GM23338 (cell line): ENCODE data around the gene GPHN.

ENCODE experiments used
- CREB1 ChIP-seq: fragments of 250-450 bp; sonication (Bioruptor Pico); IDR thresholded peaks from 2 replicates; pipeline ENCODE4 v1.5.0; 2020; ENCODE audit warnings: low read depth, mild to moderate bottlenecking, moderate library complexity
- CTCF ChIP-seq, 2 experiments: fragments of 200-600 bp in 1 of 2; sonication (generic) in 1 of 2; conservative IDR thresholded peaks; 2 replicates each; pipeline versions ENCODE4 v1.5.1 to v1.6.1; 2016 to 2017; ENCODE audit warnings: antibody characterized with exemption in 2 of 2, low read depth in 2 of 2, mild to moderate bottlenecking in 2 of 2, moderate library complexity in 1 of 2
- ETS1 ChIP-seq: IDR thresholded peaks from 2 replicates; pipeline ENCODE4 v1.6.1; 2016; ENCODE audit warnings: antibody characterized with exemption
- EZH2 ChIP-seq: fragments of 200-600 bp; sonication (generic); IDR thresholded peaks from one replicate; pipeline ENCODE4 v1.8.0; 2017; ENCODE audit warnings: antibody characterized with exemption, mild to moderate bottlenecking, low read depth; ENCODE audit not compliant: unreplicated experiment
- EZH2phosphoT487 ChIP-seq: fragments of 200-600 bp; sonication (generic); IDR thresholded peaks from one replicate; pipeline ENCODE4 v1.8.1; 2018; ENCODE audit warnings: antibody characterized with exemption; ENCODE audit not compliant: unreplicated experiment
- JUNB ChIP-seq: IDR thresholded peaks from one replicate; pipeline ENCODE4 v1.6.1; 2016; ENCODE audit warnings: antibody characterized with exemption; ENCODE audit not compliant: unreplicated experiment
- NANOG ChIP-seq: IDR thresholded peaks from 2 replicates; pipeline ENCODE4 v1.6.1; 2016; ENCODE audit warnings: antibody characterized with exemption, borderline replicate concordance
- POLR2AphosphoS5 ChIP-seq: IDR thresholded peaks from 2 replicates; pipeline ENCODE4 v1.6.1; 2016; ENCODE audit warnings: antibody characterized with exemption, low read depth
- REST ChIP-seq: IDR thresholded peaks from one replicate; pipeline ENCODE4 v1.6.1; 2018; ENCODE audit warnings: antibody characterized with exemption; ENCODE audit not compliant: unreplicated experiment
- STAT1 ChIP-seq: IDR thresholded peaks from one replicate; pipeline ENCODE4 v1.6.1; 2016; ENCODE audit warnings: antibody characterized with exemption; ENCODE audit not compliant: unreplicated experiment
- ZNF331 ChIP-seq: fragments of 250-450 bp; sonication (Bioruptor Pico); IDR thresholded peaks from 2 replicates; pipeline ENCODE4 v1.5.0; 2020; ENCODE audit warnings: low read depth, mild to moderate bottlenecking, moderate library complexity

- TF ChIP-seq CTCF (conservative IDR thresholded peaks at IDR 0.05; ENCODE audit: low read depth in 2 of 2) (no peak), ZNF331 (CRISPR knock-in tag) (no peak), POLR2AphosphoS5 (no peak), CREB1 (CRISPR knock-in tag) (no peak), JUNB (no peak), EZH2 (no peak), NANOG (no peak), REST (no peak), ETS1 (no peak), STAT1 (no peak), EZH2phosphoT487 (no peak)
Observed at GRCh38 chr14:67059596-67059995, 551.6 kb downstream of the GPHN start.
